Measurements from ENCODE around the gene FUS. TPM values are rescaled to one million over a fixed set of nuclear protein-coding genes. Genes with fewer than 3 reads are reported as not detected.

FUS gene
- total RNA-seq, 1 experiment from 2014 or later = 629 TPM

- Mint-ChIP-seq H3K27me3 (ENCODE audit: unreplicated experiment) (peaks cover 77% of the 10 kb centered on the region), H3K36me3 (ENCODE audit: insufficient read depth, unreplicated experiment) (peaks cover 5% of the 10 kb centered on the region), H3K4me1 (ENCODE audit: low read depth, unreplicated experiment) (peaks cover 9% of the 10 kb centered on the region), H3K27ac (ENCODE audit: unreplicated experiment) (no peak overlapping the region), H3K4me3 (ENCODE audit: low read depth, unreplicated experiment) (no peak overlapping the region), H3K9me3 (ENCODE audit: low read depth, unreplicated experiment) (no peaks in the 10 kb centered on the region)
- intact Hi-C loops (cut with micrococcal nuclease; ENCODE audit: unreplicated experiment) = loop anchor here (5.0 kb wide), 1 partner anchor 48 kb away; no protein-coding TSS in a partner anchor
- no TSS peak for BruUV-seq (replicated peaks)
- CTCF ChIA-PET = interaction anchor here (0.5 kb wide), 1 partner anchor 77 kb away, joined by 4 read pairs; no protein-coding TSS in a partner anchor
- DNase-seq = no peak
- TF ChIP-seq CTCF (IDR thresholded peaks at IDR 0.05; ENCODE audit: unreplicated experiment) = no peak
Measured at GRCh38 chr16:31219154-31219741, 39.3 kb downstream of the FUS start.

GRCh38 chr16:31221357-31222160, 41.6 kb downstream of the FUS start:
- no peak overlapping the region for H3K4me3 Mint-ChIP-seq (ENCODE audit: low read depth, unreplicated experiment)
- intact Hi-C loops (cut with micrococcal nuclease; ENCODE audit: unreplicated experiment) = no loop called here

GRCh38 chr16:31223044-31223443, 43.1 kb downstream of the FUS start:
- Mint-ChIP-seq H3K4me1 (ENCODE audit: low read depth, unreplicated experiment) (no peaks in the 10 kb centered on the region), H3K4me3 (ENCODE audit: low read depth, unreplicated experiment) (no peak overlapping the region), H3K9me3 (ENCODE audit: low read depth, unreplicated experiment) (no peaks in the 10 kb centered on the region), H3K27me3 (ENCODE audit: unreplicated experiment) (peaks cover 40% of the 10 kb centered on the region), H3K27ac (ENCODE audit: unreplicated experiment) (no peak overlapping the region), H3K36me3 (ENCODE audit: insufficient read depth, unreplicated experiment) (no peaks in the 10 kb centered on the region)
- intact Hi-C loops (cut with micrococcal nuclease; ENCODE audit: unreplicated experiment) = no loop called here
- no TSS peak for BruUV-seq (replicated peaks)
- CTCF ChIA-PET = no interaction called here
- no peak for DNase-seq
- TF ChIP-seq CTCF (IDR thresholded peaks at IDR 0.05; ENCODE audit: unreplicated experiment) = no peak

More at GRCh38 chr16:31221357-31222160, 41.6 kb downstream of the FUS start:
- Mint-ChIP-seq H3K36me3 (ENCODE audit: insufficient read depth, unreplicated experiment) (no peaks in the 10 kb centered on the region), H3K4me1 (ENCODE audit: low read depth, unreplicated experiment) (no peaks in the 10 kb centered on the region), H3K9me3 (ENCODE audit: low read depth, unreplicated experiment) (no peaks in the 10 kb centered on the region), H3K27ac (ENCODE audit: unreplicated experiment) (peak overlapping the region; percentile 11), H3K27me3 (ENCODE audit: unreplicated experiment) (peaks cover 55% of the 10 kb centered on the region)
- TF ChIP-seq CTCF (IDR thresholded peaks at IDR 0.05; ENCODE audit: unreplicated experiment) = no peak
- CTCF ChIA-PET = interaction anchor here (0.6 to 0.7 kb wide), 2 partner anchors 255 to 294 kb away, joined by 4 to 5 read pairs; no protein-coding TSS in a partner anchor
- BruUV-seq (replicated peaks) = no TSS peak
- no peak for DNase-seq

- intact Hi-C loops (cut with micrococcal nuclease; ENCODE audit: unreplicated experiment) = no loop called here
- TF ChIP-seq CTCF (IDR thresholded peaks at IDR 0.05; ENCODE audit: unreplicated experiment) = no peak
- DNase-seq = no peak
- Mint-ChIP-seq H3K27me3 (ENCODE audit: unreplicated experiment) (peaks cover 27% of the 10 kb centered on the region), H3K4me3 (ENCODE audit: low read depth, unreplicated experiment) (no peak overlapping the region), H3K27ac (ENCODE audit: unreplicated experiment) (no peak overlapping the region), H3K9me3 (ENCODE audit: low read depth, unreplicated experiment) (no peaks in the 10 kb centered on the region), H3K4me1 (ENCODE audit: low read depth, unreplicated experiment) (no peaks in the 10 kb centered on the region), H3K36me3 (ENCODE audit: insufficient read depth, unreplicated experiment) (no peaks in the 10 kb centered on the region)
- CTCF ChIA-PET = interaction anchor here (0.8 kb wide), 1 partner anchor 38 kb away, joined by 3 read pairs; no protein-coding TSS in a partner anchor
- no TSS peak for BruUV-seq (replicated peaks)
Measured at GRCh38 chr16:31224092-31224955, 44.4 kb downstream of the FUS start.

Measured in Calu3 (cell line).